ENCODE measurements around the gene HTATIP2. TPM values are rescaled to one million over a fixed set of nuclear protein-coding genes. Genes with fewer than 3 reads are reported as not detected.

The HTATIP2 gene
- total RNA-seq = 10 to 100 TPM; 17.1 to 18.8 TPM
- total RNA-seq = 24.3 to 74.9 reads per million in 2 donors

- Mint-ChIP-seq H3K27ac (peak within 1 kb of the TSS; percentile 93), H3K36me3 (ENCODE audit: low read depth) (no peaks in the 10 kb centered on the region), H3K4me1 (peaks cover 52% of the 10 kb centered on the region), H3K27me3 (no peaks in the 10 kb centered on the region), H3K4me3 (peak within 1 kb of the TSS; percentile 93)
- H3K9me3 ChIP-seq (ENCODE audit: control insufficient read depth, low read length, poor library complexity, severe bottlenecking) = no peaks in the 10 kb centered on the region
- DNase-seq (peak; percentile 56 to 72 (median 69)), ATAC-seq (peak; percentile 94)
These were observed at the start of gene HTATIP2 for GRCh38 chr11:20363500-20364340. HTATIP2 (plus strand) TSS chr11:20363714; CDS start chr11:20364238, 524 bp downstream.

GRCh38 chr11:20315800-20316199 lies 47.7 kb upstream of the HTATIP2 start:
- Mint-ChIP-seq H3K4me1 (peaks cover 2% of the 10 kb centered on the region), H3K27ac (no peak overlapping the region), H3K36me3 (ENCODE audit: low read depth) (no peaks in the 10 kb centered on the region), H3K27me3 (peaks cover 37% of the 10 kb centered on the region), H3K4me3 (no peak overlapping the region)
- DNase-seq (no peak), ATAC-seq (no peak)
- H3K9me3 ChIP-seq (ENCODE audit: control insufficient read depth, low read length, poor library complexity, severe bottlenecking) = no peaks in the 10 kb centered on the region

DNA sequence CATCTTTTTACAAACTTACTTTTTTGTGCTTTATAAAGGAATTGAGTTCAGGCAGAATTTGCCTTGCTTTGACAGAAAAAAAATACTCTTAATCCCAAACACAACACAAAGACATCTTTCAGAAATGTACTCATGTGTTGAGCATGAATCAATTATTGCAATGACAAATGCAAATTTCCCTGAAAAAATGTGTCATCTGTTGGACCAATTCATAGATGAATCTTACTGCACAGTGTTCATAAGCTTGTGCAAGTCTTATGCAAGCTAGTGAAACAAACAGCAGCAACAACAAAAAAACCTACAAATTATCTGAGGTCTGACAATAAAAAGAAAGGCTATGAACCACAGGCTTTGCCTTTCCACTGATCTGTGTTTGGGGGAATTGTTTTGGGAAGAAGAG lies 42.3 kb upstream of the HTATIP2 start:
- no peaks in the 10 kb centered on the region for H3K36me3 Mint-ChIP-seq (ENCODE audit: low read depth)
- H3K27ac Mint-ChIP-seq = no peak overlapping the region
- no peaks in the 10 kb centered on the region for H3K9me3 ChIP-seq (ENCODE audit: control insufficient read depth, low read length, poor library complexity, severe bottlenecking)
- H3K4me1 Mint-ChIP-seq = peaks cover 2% of the 10 kb centered on the region
- DNase-seq (no peak), ATAC-seq (no peak)
- peaks cover 30% of the 10 kb centered on the region for H3K27me3 Mint-ChIP-seq
- no peak overlapping the region for H3K4me3 Mint-ChIP-seq

- no peak for DNase-seq
- ATAC-seq = no peak
- H3K36me3 Mint-ChIP-seq (ENCODE audit: low read depth) = no peaks in the 10 kb centered on the region
- no peaks in the 10 kb centered on the region for H3K9me3 ChIP-seq (ENCODE audit: control insufficient read depth, low read length, poor library complexity, severe bottlenecking)
- peaks cover 54% of the 10 kb centered on the region for H3K27me3 Mint-ChIP-seq
- no peak overlapping the region for H3K27ac Mint-ChIP-seq
- no peak overlapping the region for H3K4me3 Mint-ChIP-seq
- peaks cover 2% of the 10 kb centered on the region for H3K4me1 Mint-ChIP-seq
These were observed 36.1 kb upstream of the HTATIP2 start for GRCh38 chr11:20327377-20327935.

DNA sequence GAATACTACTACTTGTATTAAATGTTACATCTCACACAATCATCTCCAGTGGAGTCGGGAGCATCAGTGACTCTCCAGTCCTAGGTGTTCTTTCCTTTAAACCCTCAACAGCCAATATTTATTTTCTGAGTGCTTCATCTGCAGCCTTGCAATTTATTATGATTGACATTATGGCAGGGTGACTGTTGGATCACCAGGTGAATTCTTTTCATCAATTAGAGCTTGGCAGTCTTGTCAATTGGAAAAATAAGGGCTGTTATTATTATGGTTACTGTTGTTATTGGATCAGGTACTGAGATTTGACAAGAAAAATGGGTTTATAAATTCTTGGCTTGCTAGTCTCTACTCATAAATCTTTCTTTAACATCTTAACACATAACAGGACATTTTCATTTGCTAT lies 27.5 kb upstream of the HTATIP2 start:
- H3K36me3 Mint-ChIP-seq (ENCODE audit: low read depth) = peaks cover 3% of the 10 kb centered on the region
- H3K4me3 Mint-ChIP-seq = no peak overlapping the region
- no peak overlapping the region for H3K27ac Mint-ChIP-seq
- no peaks in the 10 kb centered on the region for H3K4me1 Mint-ChIP-seq
- no peaks in the 10 kb centered on the region for H3K9me3 ChIP-seq (ENCODE audit: control insufficient read depth, low read length, poor library complexity, severe bottlenecking)
- ATAC-seq (no peak), DNase-seq (no peak)
- H3K27me3 Mint-ChIP-seq = peaks cover 71% of the 10 kb centered on the region

- H3K36me3 Mint-ChIP-seq (ENCODE audit: low read depth) = peaks cover 3% of the 10 kb centered on the region
- DNase-seq = no peak
- ATAC-seq = no peak
- H3K4me3 Mint-ChIP-seq = no peak overlapping the region
- peaks cover 73% of the 10 kb centered on the region for H3K27me3 Mint-ChIP-seq
- H3K27ac Mint-ChIP-seq = no peak overlapping the region
- H3K4me1 Mint-ChIP-seq = no peaks in the 10 kb centered on the region
- H3K9me3 ChIP-seq (ENCODE audit: control insufficient read depth, low read length, poor library complexity, severe bottlenecking) = no peaks in the 10 kb centered on the region
These were observed 25.9 kb upstream of the HTATIP2 start for GRCh38 chr11:20337526-20338154.

GRCh38 chr11:20342347-20343141 lies 21.0 kb upstream of the HTATIP2 start:
- Mint-ChIP-seq H3K27ac (no peak overlapping the region), H3K36me3 (ENCODE audit: low read depth) (no peaks in the 10 kb centered on the region), H3K27me3 (peaks cover 56% of the 10 kb centered on the region), H3K4me1 (no peaks in the 10 kb centered on the region), H3K4me3 (peak overlapping the region; percentile 9)
- ATAC-seq (peak; percentile 32), DNase-seq (no peak)
- H3K9me3 ChIP-seq (ENCODE audit: control insufficient read depth, low read length, poor library complexity, severe bottlenecking) = no peaks in the 10 kb centered on the region

- ATAC-seq (no peak), DNase-seq (no peak)
- Mint-ChIP-seq H3K27ac (no peak overlapping the region), H3K4me3 (no peak overlapping the region), H3K27me3 (peaks cover 11% of the 10 kb centered on the region), H3K4me1 (peaks cover 5% of the 10 kb centered on the region), H3K36me3 (ENCODE audit: low read depth) (no peaks in the 10 kb centered on the region)
- no peaks in the 10 kb centered on the region for H3K9me3 ChIP-seq (ENCODE audit: control insufficient read depth, low read length, poor library complexity, severe bottlenecking)
These were observed 12.4 kb upstream of the HTATIP2 start for GRCh38 chr11:20351136-20351535.

DNA sequence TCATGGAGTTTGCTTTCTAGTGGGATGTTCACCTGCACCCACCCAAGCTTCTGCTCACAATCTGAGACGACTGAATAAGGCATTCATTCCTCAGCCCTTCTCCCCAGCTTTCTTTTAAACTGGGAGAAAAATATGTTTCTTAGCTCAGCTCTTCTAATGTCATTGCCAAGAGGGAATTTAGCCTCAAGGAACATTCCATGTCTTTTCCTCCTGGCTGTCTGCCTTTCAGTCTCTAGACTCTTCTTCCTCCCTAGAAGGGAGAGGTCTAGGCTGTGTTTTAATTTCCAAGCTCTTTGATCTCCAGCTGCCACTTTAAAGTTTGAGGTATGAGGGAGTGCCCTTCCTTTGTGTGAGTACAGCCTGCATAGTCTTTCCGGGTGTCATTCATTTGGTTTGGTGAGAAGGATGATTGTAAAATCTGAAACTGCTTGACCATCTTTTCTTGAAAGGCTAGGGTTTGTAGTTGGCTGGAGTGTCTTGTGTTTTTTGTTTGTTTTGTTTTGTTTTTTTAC lies 11.7 kb upstream of the HTATIP2 start:
- Mint-ChIP-seq H3K4me1 (peaks cover 7% of the 10 kb centered on the region), H3K27me3 (peaks cover 7% of the 10 kb centered on the region), H3K4me3 (no peak overlapping the region), H3K27ac (peak overlapping the region; percentile 60), H3K36me3 (ENCODE audit: low read depth) (no peaks in the 10 kb centered on the region)
- no peaks in the 10 kb centered on the region for H3K9me3 ChIP-seq (ENCODE audit: control insufficient read depth, low read length, poor library complexity, severe bottlenecking)
- DNase-seq (no peak), ATAC-seq (peak; percentile 56)

DNA sequence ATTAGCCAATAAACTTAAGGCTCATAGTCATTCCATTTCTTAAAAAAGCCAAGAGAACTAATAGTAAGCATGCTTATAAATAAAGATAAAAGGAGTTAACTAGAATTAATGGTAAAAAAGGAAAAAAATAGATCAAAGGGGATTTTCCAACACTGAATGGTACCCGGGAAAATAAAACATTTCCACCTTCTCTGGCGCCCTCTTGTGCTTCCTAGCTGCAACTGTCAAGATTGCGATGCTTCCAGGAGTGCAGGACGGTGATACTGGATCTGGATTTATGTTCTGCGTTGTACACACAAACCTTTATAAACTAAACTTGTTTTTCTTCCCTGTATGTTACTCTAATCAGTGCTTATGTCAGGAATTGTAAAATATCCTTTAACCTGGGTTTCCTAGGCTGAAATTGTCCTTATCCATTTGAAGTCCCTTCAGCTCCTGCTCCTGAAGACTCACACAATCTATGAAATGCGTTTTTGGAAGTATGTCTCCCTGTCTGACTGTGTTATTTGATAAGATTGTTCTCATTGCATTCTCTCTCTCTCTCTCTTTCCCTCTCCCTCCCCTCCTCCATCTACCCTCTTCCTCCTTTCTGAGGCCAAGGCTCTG lies 9.6 kb upstream of the HTATIP2 start:
- Mint-ChIP-seq H3K27me3 (peaks cover 11% of the 10 kb centered on the region), H3K4me1 (peaks cover 8% of the 10 kb centered on the region), H3K36me3 (ENCODE audit: low read depth) (no peaks in the 10 kb centered on the region), H3K27ac (no peak overlapping the region), H3K4me3 (no peak overlapping the region)
- no peak for DNase-seq
- H3K9me3 ChIP-seq (ENCODE audit: control insufficient read depth, low read length, poor library complexity, severe bottlenecking) = no peaks in the 10 kb centered on the region
- no peak for ATAC-seq

DNA sequence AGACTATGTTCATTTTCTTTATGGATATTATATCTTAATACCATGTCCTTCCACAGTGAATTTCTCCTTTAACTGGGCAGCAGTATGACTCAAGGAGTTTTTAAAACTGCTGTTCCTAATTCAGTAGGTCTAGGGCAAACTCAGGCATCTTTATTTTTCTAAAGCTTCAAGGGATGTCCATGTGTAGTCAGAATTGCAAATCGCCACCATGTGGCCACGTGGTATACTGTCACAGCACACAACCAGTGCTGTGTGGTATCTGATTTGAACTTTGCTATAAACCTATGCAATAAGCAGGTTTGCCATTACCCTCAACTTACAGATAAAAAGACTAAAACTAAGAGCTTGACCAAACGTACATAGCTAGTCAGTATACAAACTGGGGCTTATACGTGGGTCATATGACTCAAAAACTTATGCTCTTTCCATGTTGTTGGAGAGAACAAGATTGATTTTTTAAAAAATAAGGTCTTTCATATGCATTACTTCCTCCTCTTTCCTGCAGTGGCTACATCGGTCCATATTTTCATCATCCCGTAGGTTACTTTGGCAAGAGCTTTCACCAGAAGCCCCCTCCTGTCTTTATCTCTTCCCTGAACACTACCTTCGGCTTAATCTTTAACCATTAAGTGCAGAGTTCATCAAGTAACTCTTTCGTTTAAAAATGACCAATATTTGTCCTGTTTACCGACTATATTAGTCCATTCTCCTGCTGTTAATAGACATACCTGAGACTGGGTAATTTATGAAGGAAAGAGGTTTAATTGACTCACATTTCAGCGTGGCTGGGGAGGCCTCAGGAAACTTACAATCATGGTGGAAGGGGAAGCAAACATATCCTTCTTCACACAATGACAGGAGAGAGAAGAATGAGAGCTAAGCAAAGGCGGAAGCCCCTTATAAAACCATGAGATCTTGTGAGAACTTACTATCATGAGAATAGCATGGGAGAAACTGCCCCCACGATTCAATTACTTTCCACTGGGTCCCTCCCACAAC lies 8.0 kb upstream of the HTATIP2 start:
- Mint-ChIP-seq H3K27me3 (peaks cover 11% of the 10 kb centered on the region), H3K27ac (no peak overlapping the region), H3K4me1 (peaks cover 12% of the 10 kb centered on the region), H3K4me3 (no peak overlapping the region), H3K36me3 (ENCODE audit: low read depth) (no peaks in the 10 kb centered on the region)
- DNase-seq (no peak), ATAC-seq (peak; percentile 73)
- H3K9me3 ChIP-seq (ENCODE audit: control insufficient read depth, low read length, poor library complexity, severe bottlenecking) = no peaks in the 10 kb centered on the region

DNA sequence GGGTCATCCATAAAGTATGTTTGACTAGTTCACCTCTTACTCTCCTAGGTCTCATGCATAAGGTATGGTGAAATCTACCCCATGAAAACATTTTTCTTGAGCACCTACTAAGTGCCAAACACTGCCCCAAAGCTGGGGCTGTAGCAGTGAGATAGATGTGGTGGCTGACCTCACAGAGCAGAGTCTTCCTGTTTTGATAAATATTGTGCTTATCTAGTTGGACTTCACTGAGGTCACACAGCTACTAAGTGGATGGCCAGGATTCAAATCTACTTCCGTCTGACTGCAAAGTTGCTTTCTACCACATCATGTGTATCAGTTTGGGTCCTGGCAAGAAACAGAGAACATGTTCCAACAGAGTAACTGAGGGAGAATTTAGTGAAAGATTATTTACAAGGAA lies 6.4 kb upstream of the HTATIP2 start:
- H3K4me3 Mint-ChIP-seq = no peak overlapping the region
- no peaks in the 10 kb centered on the region for H3K9me3 ChIP-seq (ENCODE audit: control insufficient read depth, low read length, poor library complexity, severe bottlenecking)
- ATAC-seq (no peak), DNase-seq (no peak)
- H3K4me1 Mint-ChIP-seq = peaks cover 18% of the 10 kb centered on the region
- H3K27me3 Mint-ChIP-seq = peaks cover 11% of the 10 kb centered on the region
- H3K27ac Mint-ChIP-seq = no peak overlapping the region
- H3K36me3 Mint-ChIP-seq (ENCODE audit: low read depth) = no peaks in the 10 kb centered on the region

All from T-helper 17 cell (primary cell).